Thyroid gland (tissue), 4 donors: ENCODE data around the gene AMN. TPM values are rescaled to one million over a fixed set of nuclear protein-coding genes. Genes with fewer than 3 reads are reported as not detected.

Experiments used
- DNase-seq, 2 donors: peaks; one replicate each; pipeline ENCODE4 v3.0.0-alpha.2; 2019
- H3K27ac ChIP-seq, 3 donors: fragments of 200-600 bp; sonication (generic); 1 replicate in 2 of 3; 2 replicates in 1 of 3; pipeline ENCODE4 v1.5.1; 2016 to 2019; ENCODE audit warnings: mild to moderate bottlenecking in 1 of 3, moderate library complexity in 1 of 3
- H3K27me3 ChIP-seq: fragments of 200-600 bp; sonication (generic); one replicate; pipeline ENCODE4 v1.5.1; 2019
- H3K36me3 ChIP-seq, 2 donors: fragments of 200-600 bp; sonication (generic); one replicate each; pipeline ENCODE4 v1.5.1; 2016 to 2019
- H3K4me1 ChIP-seq, 2 donors: fragments of 200-600 bp; sonication (generic); one replicate each; pipeline ENCODE4 v1.5.1; 2017 to 2019
- H3K4me3 ChIP-seq, 3 donors: fragments of 200-600 bp; sonication (generic); replicated peaks in 1 of 3; 1 replicate in 2 of 3; 2 replicates in 1 of 3; pipeline ENCODE4 v1.5.1; 2016; ENCODE audit warnings: mild to moderate bottlenecking in 1 of 3
- H3K9me3 ChIP-seq: fragments of 200-600 bp; sonication (generic); one replicate; pipeline ENCODE4 v1.5.1; 2017
- POLR2A ChIP-seq, 2 donors: fragments of 450-650 bp; IDR thresholded peaks; one replicate each; pipeline ENCODE4 v1.6.1; 2017; ENCODE audit warnings: antibody characterized with exemption in 2 of 2, mild to moderate bottlenecking in 2 of 2, moderate library complexity in 1 of 2
- WGBS, 2 donors: methylation state at CpG; one replicate each; pipeline ENCODE4 v1.1.5; 2017; 5-methylcytosine and 5-hydroxymethylcytosine counted together
- intact Hi-C: fragments of 100-400 bp; cut with DNase I; formaldehyde crosslinking; loops from one replicate; pipeline ENCODE4 v1.15.1; 2023
- total RNA-seq, 4 donors: library from RNA; depleted of rRNA; stranded (reverse); fragments of >200 nt; gene quantifications; one replicate each; pipeline ENCODE4 v1.2.3, GENCODE V29; 2016
- TF ChIP-seq, protein P1 (sequence below), 6 experiments: fragments of 200-600 bp in 3 of 6; fragments of 450-650 bp in 3 of 6; sonication (generic) in 3 of 6; IDR thresholded peaks; one replicate each; pipeline ENCODE4 v1.5.1; 2016 to 2019; ENCODE audit warnings: antibody characterized with exemption in 6 of 6, mild to moderate bottlenecking in 2 of 6, inconsistent platforms in 1 of 6, moderate library complexity in 1 of 6

AMN gene
- total RNA-seq, 4 donors from 2014 or later = 1.3 to 18.8 (median 3.3) TPM

DNA sequence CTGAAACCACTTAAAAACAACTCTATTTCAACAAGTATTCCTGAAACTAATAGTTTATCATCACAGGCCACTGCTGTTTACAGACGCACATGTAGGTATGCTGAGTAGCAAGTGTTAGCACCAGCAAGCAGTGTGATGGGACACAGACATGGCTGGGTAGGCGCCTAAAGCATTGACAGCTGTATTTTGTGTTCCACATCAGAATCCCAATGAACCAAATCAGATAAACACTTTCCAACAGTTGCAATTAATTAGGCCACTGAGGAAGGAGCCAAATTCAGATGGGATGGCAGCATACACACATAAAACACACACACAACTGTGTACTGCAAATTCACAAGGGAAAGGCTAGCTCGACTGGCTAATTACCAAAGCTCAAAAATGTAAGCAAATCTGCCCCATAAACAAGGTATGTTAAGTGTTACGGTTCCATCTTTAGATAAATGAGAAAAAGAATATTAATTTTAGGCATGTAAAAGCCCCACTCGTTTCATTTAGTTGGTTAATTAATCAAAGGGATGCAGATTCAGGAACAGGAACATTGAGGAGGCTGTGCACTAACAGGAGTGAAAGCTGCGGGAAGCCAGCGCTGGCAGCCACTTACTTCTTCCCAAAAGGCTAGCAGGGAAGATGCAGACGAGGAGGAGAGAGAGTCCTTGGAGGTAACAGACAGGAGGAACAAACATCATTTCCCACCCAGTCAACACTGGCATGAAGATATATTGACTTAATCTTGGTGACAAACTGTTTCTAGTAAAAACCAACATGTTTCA lies 33.4 kb downstream of the AMN start:
- Histone ChIP-seq H3K27me3 (no peaks in the 10 kb centered on the region), H3K4me3 (no peak overlapping the region), H3K4me1 (peaks cover 25 to 26% of the 10 kb centered on the region in 2 donors), H3K36me3 (peaks cover 40 to 45% of the 10 kb centered on the region in 2 donors), H3K9me3 (no peaks in the 10 kb centered on the region), H3K27ac (peak overlapping the region in 2 of 3 donors; percentile 41 to 58)
- TF ChIP-seq, protein P1, sequence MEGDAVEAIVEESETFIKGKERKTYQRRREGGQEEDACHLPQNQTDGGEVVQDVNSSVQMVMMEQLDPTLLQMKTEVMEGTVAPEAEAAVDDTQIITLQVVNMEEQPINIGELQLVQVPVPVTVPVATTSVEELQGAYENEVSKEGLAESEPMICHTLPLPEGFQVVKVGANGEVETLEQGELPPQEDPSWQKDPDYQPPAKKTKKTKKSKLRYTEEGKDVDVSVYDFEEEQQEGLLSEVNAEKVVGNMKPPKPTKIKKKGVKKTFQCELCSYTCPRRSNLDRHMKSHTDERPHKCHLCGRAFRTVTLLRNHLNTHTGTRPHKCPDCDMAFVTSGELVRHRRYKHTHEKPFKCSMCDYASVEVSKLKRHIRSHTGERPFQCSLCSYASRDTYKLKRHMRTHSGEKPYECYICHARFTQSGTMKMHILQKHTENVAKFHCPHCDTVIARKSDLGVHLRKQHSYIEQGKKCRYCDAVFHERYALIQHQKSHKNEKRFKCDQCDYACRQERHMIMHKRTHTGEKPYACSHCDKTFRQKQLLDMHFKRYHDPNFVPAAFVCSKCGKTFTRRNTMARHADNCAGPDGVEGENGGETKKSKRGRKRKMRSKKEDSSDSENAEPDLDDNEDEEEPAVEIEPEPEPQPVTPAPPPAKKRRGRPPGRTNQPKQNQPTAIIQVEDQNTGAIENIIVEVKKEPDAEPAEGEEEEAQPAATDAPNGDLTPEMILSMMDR (IDR thresholded peaks at IDR 0.05) = no peak
- no peak for TF ChIP-seq POLR2A (IDR thresholded peaks at IDR 0.05)
- 87 to 90% methylated on average over 8 of the region's 8 CpGs for WGBS, 2 donors
- no peak for DNase-seq
- intact Hi-C loops = no loop called here

DNA sequence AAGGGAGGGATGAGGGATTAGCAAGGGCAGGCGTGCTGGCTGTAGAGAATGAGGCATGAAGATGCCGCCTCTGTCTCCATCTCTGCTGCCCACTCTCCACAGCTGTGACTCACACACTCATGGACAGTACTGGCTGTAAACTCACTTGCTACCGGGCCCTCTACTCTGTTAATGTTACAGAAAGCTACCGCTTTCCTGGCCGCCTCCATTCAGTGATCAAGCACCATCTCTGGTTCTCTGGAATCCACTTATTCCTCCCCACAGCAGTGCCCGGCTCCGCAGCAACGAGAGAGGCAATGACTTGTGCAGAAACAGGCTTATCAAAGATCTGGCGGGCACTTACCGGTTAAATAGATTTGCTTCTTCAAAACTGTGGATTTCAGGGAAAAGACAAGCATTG lies 34.8 kb downstream of the AMN start:
- Histone ChIP-seq H3K36me3 (peaks cover 47 to 48% of the 10 kb centered on the region in 2 donors), H3K4me1 (peaks cover 17 to 24% of the 10 kb centered on the region in 2 donors), H3K27ac (peak overlapping the region in 2 of 3 donors; percentile 4 to 17), H3K4me3 (no peak overlapping the region), H3K9me3 (no peaks in the 10 kb centered on the region), H3K27me3 (no peaks in the 10 kb centered on the region)
- WGBS, 2 donors = 32 to 57% methylated on average over 10 of the region's 10 CpGs
- DNase-seq = peak; percentile 68 to 69
- intact Hi-C loops = no loop called here
- TF ChIP-seq, protein P1 (IDR thresholded peaks at IDR 0.05) = no peak
- no peak for TF ChIP-seq POLR2A (IDR thresholded peaks at IDR 0.05)

DNA sequence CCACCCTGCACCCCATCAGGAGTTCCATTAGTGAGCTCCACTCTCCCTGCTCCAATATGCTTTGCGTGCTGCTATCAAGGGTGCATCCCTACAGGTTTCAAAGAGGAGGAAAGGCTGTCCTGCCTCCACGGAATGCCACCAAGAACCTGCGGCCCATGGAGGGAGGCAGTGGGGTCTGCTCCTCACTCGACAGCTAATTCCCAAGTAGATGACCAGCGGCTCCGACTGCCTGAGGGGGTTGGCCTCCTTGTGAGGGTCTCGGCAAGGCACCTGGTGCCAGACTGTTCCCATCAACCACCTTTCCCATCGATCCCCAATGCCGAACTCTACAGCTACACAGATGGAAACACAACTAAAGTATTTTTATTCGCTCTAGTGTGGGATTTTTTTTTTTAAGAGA lies 36.0 kb downstream of the AMN start:
- H3K4me3 ChIP-seq = no peak overlapping the region
- H3K4me1 ChIP-seq = peaks cover 17 to 24% of the 10 kb centered on the region in 2 donors
- H3K36me3 ChIP-seq = peaks cover 43 to 46% of the 10 kb centered on the region in 2 donors
- no peaks in the 10 kb centered on the region for H3K27me3 ChIP-seq
- 96 to 97% methylated on average over 10 of the region's 10 CpGs for WGBS, 2 donors
- intact Hi-C loops = no loop called here
- no peak for DNase-seq
- H3K27ac ChIP-seq = peak overlapping the region in 1 of 3 donors; percentile 4
- TF ChIP-seq, protein P1 (IDR thresholded peaks at IDR 0.05) = no peak
- TF ChIP-seq POLR2A (IDR thresholded peaks at IDR 0.05) = no peak
- H3K9me3 ChIP-seq = no peaks in the 10 kb centered on the region

DNA sequence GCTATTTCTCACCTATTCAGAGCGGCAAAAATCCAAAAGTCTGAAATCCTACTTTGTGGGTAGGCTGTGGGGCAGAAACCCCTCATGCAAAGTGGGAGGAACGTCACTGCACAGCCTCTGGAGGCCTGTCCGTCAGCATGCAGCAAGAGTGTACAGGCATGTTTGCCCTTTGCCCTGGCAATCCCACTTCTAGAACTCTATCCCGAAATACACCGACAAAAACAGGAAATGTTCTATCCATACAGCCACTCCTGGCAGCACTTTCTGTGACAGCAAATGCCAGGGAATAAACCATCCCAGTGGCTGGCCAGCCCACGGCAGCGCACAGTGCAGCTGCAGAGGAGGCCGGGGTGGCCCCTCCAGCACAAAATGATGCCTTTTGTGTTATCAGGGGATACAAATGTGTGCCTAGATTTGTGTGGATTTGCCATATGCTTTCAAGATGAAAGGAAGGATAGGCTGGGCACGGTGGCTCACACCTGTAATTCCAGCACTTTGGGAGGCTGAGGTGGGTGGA lies 39.7 kb downstream of the AMN start:
- TF ChIP-seq POLR2A (IDR thresholded peaks at IDR 0.05) = no peak
- TF ChIP-seq, protein P1 (IDR thresholded peaks at IDR 0.05) = no peak
- no peak for DNase-seq
- H3K9me3 ChIP-seq = no peaks in the 10 kb centered on the region
- intact Hi-C loops = no loop called here
- 90 to 91% methylated on average over 9 of the region's 9 CpGs for WGBS, 2 donors
- no peaks in the 10 kb centered on the region for H3K27me3 ChIP-seq
- H3K36me3 ChIP-seq = peaks cover 56 to 68% of the 10 kb centered on the region in 2 donors
- no peak overlapping the region for H3K27ac ChIP-seq
- H3K4me3 ChIP-seq = no peak overlapping the region
- H3K4me1 ChIP-seq = peaks cover 8% of the 10 kb centered on the region in 2 donors

DNA sequence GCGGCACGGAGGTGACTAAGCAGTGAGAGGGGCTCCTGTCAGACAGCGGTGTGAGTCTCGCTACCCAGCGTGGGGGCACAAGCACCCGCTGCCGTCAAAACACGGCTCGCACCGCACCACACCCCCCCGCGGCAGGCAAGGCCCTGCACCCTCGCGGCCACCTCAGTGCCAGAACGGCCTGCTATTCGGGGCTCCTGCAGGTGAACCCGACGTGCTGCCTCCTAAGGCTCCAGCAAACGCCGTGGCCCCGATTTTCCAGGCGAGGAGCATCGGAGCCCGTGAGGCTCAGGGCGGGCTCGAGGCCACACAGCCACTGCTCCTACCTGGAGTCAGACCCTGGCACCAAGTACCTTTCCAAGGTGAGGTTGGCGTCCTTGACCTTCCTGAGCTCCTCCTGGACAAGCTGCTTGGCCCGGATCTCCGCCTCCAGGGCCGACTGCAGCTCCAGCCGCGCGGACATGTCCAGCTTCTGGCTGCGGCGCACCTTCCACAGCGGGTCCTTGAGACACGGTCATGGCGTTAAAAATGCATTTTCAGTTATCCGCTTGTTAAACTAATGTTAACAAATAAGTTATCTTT lies 41.8 kb downstream of the AMN start:
- Histone ChIP-seq H3K4me1 (no peaks in the 10 kb centered on the region), H3K4me3 (no peak overlapping the region), H3K27ac (peak overlapping the region in 1 of 3 donors; percentile 44), H3K27me3 (no peaks in the 10 kb centered on the region), H3K9me3 (no peaks in the 10 kb centered on the region), H3K36me3 (peaks cover 61 to 77% of the 10 kb centered on the region in 2 donors)
- TF ChIP-seq POLR2A (IDR thresholded peaks at IDR 0.05) = no peak
- TF ChIP-seq, protein P1 (IDR thresholded peaks at IDR 0.05) = no peak
- intact Hi-C loops = no loop called here
- DNase-seq = no peak
- WGBS, 2 donors = 92 to 97% methylated on average over 15 to 35 of the region's 39 CpGs
